C4-2B (cell line): Measurements from ENCODE around the gene TMPRSS2.

Source experiments
- ZFX ChIP-seq: fragments of 450-650 bp; IDR thresholded peaks from 2 replicates; pipeline ENCODE4 v1.6.1; 2017
- TF ChIP-seq, protein P1 (sequence below): fragments of 450-650 bp; conservative IDR thresholded peaks from 2 replicates; pipeline ENCODE4 v1.5.1; 2017; ENCODE audit warnings: mild to moderate bottlenecking

DNA sequence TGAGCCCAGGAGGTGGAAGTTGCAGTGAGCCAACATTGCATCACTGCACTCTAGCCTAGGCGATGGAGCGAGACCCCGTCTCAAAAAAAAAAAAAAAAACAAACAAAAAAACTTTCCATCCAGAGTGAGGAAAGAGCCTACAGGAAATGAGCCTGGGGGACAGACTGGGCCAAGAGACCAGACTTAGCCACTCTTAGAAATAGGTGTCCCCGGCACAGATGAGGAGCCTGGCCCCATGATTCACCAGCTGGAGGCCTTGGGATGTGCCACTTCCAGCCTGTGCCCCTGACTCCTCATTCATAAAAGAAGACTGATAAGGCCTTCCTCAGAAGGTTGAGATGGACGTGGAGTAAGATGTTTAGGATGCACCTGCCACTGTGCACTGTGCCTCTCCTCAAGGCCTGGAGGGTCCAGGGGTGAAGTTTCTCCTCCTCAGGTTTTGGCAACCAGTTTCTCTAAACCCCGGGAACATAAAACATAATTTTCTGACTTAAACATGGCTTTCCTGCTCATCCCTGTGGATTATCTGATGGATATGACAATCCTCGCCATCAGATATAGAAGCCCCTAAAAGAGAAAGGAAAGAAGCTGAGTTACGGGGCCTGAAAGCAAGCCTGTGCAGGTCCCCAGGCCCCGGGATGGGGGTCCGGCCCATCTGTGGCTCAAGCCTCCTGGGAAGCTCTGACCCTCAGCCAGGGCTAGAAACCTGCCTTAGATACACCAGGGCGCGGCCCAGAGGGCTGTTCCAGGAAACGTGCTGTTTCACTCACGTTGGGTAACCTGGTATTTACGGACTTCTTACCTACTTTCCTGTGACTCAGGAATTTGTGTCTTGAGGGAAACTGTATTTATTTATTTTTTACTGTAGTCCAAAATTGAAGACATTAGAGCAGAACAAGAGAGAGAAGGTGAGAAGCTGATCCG is 55.9 kb downstream of the TMPRSS2 start:
- TF ChIP-seq, protein P1, sequence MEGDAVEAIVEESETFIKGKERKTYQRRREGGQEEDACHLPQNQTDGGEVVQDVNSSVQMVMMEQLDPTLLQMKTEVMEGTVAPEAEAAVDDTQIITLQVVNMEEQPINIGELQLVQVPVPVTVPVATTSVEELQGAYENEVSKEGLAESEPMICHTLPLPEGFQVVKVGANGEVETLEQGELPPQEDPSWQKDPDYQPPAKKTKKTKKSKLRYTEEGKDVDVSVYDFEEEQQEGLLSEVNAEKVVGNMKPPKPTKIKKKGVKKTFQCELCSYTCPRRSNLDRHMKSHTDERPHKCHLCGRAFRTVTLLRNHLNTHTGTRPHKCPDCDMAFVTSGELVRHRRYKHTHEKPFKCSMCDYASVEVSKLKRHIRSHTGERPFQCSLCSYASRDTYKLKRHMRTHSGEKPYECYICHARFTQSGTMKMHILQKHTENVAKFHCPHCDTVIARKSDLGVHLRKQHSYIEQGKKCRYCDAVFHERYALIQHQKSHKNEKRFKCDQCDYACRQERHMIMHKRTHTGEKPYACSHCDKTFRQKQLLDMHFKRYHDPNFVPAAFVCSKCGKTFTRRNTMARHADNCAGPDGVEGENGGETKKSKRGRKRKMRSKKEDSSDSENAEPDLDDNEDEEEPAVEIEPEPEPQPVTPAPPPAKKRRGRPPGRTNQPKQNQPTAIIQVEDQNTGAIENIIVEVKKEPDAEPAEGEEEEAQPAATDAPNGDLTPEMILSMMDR: no peak
- TF ChIP-seq ZFX: no peak
